ENCODE measurements around the gene MKI67. TPM values are rescaled to one million over a fixed set of nuclear protein-coding genes. Genes with fewer than 3 reads are reported as not detected.

The MKI67 gene
- total and polyA plus RNA-seq, 2 donors (not counting 3 experiments of a cell fraction or from before 2014, with no cell fraction given): 16.2 to 125 TPM

- Histone ChIP-seq H3K79me2 (ENCODE audit: control insufficient read depth, insufficient read depth, low read length) (no peaks in the 10 kb centered on the region), H4K20me1 (replicated peaks; ENCODE audit: control insufficient read depth, extremely low read depth, insufficient read depth, low read length) (no peaks in the 10 kb centered on the region), H3K9me3 (replicated peaks; ENCODE audit: control insufficient read depth, insufficient read depth, low read length) (no peaks in the 10 kb centered on the region), H3K27ac (ENCODE audit: insufficient read depth, low read depth, low read length) (no peak overlapping the region), H2AFZ (ENCODE audit: low read depth, low read length) (no peak overlapping the region), H3K36me3 (ENCODE audit: control insufficient read depth in 2 of 2, extremely low read depth in 1 of 2, insufficient read depth in 2 of 2, low read length in 2 of 2) (peaks cover 32 to 61% of the 10 kb centered on the region in 2 experiments), H3K9me1 (replicated peaks; ENCODE audit: control insufficient read depth, extremely low read depth, insufficient read depth, low read length) (no peaks in the 10 kb centered on the region), H3K4me3 (replicated peaks in 1 of 3; ENCODE audit: insufficient read depth in 1 of 3, low read depth in 1 of 3, low read length in 3 of 3) (no peak overlapping the region), H3K9ac (replicated peaks; ENCODE audit: extremely low read depth, insufficient read depth, low read length) (no peak overlapping the region), H3K4me2 (ENCODE audit: insufficient read depth, low read length) (no peak overlapping the region), H3K4me1 (ENCODE audit: control insufficient read depth, extremely low read depth, insufficient read depth, low read length) (peaks cover 4% of the 10 kb centered on the region), H3K27me3 (ENCODE audit: control insufficient read depth in 2 of 2, insufficient read depth in 2 of 2, low read length in 2 of 2) (no peaks in the 10 kb centered on the region)
- dilution Hi-C loops (cut with MboI; ENCODE audit: extremely low pct_ligation_motif_present, low sequenced_read_pairs) (no loop called here), intact Hi-C loops (cut with micrococcal nuclease) (no loop called here)
- TF ChIP-seq POLR2AphosphoS5 (IDR thresholded peaks at IDR 0.05; ENCODE audit: insufficient read depth, low read depth, low read length) (no peak), MAX (IDR thresholded peaks at IDR 0.05; ENCODE audit: insufficient read depth, insufficient read length) (no peak), JUN (IDR thresholded peaks at IDR 0.05; ENCODE audit: borderline replicate concordance, insufficient read depth, insufficient read length, low read depth) (no peak), MYC (IDR thresholded peaks at IDR 0.05; ENCODE audit: low read depth, low read length) (no peak), CTCF (IDR thresholded peaks at IDR 0.05; ENCODE audit: extremely low read depth in 1 of 2, insufficient read depth in 1 of 2, low read depth in 1 of 2, low read length in 2 of 2) (no peak), GATA2 (IDR thresholded peaks at IDR 0.05; ENCODE audit: insufficient read depth, insufficient read length, low read depth, low read length) (no peak), POLR2A (IDR thresholded peaks at IDR 0.05; ENCODE audit: low read depth, low read length) (no peak), EZH2 (IDR thresholded peaks at IDR 0.05; ENCODE audit: borderline replicate concordance, low read depth, low read length, severe bottlenecking) (no peak), FOS (IDR thresholded peaks at IDR 0.05; ENCODE audit: borderline replicate concordance, insufficient read depth, low read length) (no peak)
- no peak for FAIRE-seq
- no TSS peak for BruUV-seq (replicated peaks)
- no peak for DNase-seq (ENCODE audit: low read depth, low spot score)
- ChIA-PET CTCF (interaction anchor here (1.1 to 2.1 kb wide), 3 partner anchors 9 to 21 kb away, joined by 3 to 12 read pairs (median 5); no protein-coding TSS in a partner anchor), POLR2A (no interaction called here)
These were observed 69.7 kb downstream of the MKI67 start for GRCh38 chr10:128056303-128057050.
